ENCODE results near the gene C18orf63.

The C18orf63 gene

DNA sequence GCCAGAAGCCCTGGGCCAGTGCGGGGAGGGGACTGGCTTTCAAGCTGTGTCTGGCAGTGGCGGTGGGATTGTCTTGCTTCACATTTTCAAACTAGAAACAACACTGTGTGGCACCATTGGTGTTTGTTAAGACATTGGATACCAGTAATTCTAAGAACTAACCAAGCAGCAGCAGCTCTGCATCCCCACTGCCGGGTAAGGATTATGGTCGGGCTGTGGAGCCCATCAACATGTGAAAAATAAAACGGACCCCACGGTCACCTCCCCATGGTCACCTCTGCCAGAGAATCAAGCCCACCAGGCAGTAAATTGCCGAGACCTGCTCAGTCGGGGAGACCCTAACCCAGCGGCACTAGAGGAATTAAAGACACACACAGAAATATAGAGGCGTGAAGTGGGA lies 65.3 kb downstream of the C18orf63 start:
- no peak for DNase-seq

DNA sequence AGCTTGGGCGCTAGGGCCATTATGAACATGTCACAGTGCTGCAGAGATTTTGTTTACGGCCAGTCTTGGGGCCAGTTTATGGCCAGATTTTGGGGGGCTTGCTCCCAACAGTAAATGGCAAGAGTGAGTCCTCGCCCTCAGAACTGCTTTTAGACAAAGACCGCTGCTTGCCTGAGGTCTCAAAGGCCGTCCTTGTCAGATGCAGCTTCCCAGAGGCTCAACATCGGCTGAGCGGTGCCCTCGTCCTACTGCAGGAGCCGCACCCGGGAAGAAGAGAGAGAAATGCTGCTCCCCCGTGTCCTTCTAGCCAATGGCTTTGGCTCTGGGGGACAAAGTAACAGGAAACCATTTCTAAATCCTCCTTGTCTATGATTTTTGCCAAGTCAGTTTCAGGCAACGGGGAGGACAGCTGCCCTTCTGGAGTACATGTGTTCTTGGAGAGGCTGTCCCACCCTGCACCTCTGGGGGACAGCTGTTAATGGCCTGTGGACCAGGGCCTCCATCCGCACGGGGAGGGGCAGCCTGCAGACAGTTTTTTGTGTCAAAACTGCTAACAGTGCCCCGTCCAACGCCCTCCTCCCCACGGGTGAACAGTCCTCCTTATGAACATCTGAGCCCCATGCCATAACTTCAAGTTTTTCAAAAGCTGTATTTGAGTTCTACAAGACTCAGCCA lies 66.1 kb downstream of the C18orf63 start:
- no peak for DNase-seq

DNA sequence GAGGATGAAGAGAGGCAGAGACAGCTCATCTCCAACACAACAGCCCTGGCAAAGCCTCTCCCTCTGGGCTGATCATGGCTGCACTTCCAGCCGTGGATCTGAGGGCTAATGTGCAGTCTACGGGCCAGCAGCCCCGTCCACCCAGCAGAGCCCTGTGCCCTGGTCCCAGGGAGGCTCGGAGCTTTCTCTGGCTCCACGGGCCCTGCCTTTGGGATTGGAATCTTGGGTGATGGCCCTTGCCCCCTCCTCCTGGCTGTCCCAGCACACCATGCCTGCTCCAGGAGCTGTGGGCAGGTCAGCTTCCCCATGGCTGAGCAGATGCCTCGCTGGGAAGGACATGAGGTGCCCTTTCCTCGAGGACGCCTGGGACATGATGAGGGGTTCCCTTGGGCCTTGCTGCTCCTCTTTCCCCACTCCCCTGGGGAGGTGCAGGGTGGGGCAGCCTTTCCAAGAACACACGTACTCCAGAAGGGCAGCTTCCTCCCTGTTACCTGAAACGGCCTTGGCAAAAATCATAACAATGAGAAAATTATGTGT lies 66.9 kb downstream of the C18orf63 start:
- DNase-seq = no peak

DNA sequence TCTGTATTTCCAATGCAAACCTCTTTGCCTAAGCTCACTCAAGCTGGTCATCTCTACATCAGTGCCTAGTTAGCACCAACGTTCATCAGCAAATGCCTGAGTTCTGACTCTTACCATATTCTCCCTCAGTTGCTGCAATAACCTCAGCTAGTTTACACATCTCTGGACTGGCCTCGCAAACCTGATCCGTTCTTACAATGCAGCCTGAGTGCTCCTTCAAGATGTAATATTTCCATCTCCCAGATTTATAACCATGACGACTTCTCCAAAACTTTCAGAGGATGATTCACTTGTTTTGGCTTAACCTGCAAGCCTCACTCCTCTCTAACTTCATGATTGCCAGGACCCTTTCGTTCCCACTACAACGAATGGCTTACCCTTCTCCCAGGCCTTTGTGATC lies 71.7 kb downstream of the C18orf63 start:
- no peak for DNase-seq

DNA sequence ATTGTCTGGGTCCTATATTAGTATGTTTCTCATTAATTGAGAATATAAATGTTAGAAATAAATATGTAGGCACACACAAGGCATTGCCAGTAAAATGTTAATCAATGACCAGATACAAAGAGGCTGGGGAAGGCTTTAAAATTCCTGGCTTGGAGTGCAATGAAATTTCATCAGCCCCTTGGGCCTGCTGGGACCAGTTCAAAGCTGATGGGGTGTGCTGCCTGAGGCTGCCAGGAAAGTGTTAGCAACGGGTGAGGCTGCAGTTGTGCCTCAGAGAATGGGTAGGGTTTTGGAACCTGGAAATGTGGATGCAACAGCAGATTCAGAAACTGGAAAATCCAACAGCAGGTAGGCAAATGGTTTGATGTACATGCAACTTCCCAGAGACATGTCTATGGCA lies 72.6 kb downstream of the C18orf63 start:
- no peak for DNase-seq

DNA sequence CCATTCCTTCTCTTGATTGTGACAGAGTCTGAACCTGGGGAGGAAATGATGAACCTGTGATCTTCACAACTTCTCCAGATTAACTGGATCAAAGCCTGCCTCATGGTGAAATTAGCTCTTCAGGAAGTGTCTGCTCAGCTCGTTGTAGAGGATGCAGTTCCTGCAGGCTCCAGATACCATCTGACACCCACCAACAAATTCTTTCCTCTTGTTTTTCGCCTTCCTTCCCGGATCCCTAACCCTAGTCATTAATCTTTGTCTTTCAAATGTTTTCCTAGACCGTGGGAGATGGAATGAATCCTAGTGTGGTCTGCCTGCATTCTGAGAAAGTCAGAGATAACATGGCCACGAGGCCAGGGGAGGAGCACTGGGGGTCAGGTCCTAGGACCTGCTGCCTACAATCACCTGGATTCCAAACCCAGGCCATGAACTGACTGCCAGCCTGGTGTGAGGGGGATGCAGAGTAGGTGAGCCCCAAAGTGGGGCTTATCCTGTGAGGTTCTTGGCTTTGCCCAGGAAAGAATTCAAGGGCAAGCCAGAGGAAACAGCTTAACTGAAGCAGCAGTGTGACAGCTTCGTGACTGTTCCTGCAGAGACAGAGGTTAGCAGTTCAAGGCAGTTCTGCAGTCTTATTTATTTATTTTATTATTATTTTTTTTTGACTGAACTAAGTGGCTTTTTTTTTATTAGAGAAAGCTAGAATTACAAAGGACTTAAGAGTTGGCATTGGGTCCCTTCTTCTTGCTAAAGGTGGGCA lies 73.7 kb downstream of the C18orf63 start:
- DNase-seq = peak in 1 of 4 experiments; percentile 8

DNA sequence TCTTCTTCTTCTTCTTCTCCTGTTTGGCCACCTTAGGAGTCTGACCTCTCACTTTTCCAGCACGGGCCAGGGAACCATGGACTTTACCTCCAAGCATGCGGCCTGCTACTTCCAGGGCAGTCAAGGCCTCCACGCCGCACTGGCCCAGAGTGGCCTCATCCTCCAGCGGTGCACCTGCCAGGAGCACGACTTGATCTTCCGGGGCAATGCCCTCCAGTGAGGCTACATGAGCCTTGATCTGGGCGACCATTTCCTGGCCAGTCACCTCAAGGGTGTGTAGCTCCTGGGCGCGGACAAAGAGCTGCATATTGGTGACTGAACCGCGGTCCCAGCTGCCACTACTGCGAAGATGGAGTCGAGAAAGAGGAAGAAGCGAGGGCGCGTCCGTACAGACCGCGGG lies 74.4 kb downstream of the C18orf63 start:
- DNase-seq = no peak

DNA sequence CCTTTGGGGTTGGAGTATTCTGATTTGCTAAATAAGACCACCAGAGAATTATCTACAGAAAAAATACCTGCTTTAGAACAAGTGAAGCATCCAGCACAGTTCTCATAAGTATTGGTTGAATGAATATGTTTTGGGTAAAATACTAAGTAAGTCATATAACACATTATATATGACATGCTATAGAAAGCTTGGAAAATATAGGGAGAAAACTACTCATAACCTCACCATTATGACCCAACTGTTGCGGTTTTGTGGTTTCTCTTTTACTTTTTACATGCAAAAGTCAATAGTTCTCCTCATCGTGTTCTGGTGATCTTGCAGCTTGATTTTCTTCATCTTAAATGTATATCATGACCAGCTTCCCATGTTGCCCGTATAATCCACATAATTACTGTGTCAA lies 75.3 kb downstream of the C18orf63 start:
- DNase-seq = peak in 2 of 4 experiments; percentile 40 to 42

DNA sequence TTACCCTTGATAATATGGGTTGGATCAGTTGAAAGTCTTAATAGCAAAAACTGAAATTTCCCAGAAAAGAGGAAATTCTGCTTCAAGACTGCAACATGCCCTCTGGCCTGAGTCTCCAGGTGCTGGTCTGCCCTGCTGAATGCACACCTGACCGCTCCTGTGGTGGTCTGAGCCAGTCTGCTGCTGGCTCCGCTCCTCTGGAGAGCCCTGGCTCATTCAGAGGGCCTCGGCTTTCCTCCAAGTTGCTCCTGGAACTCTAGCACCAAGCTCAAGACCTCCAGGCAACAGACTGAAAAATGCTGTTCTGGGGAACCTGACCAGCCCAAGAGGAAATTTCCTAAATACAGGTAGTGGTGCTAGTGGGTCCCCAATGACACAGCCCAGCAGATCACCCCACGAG lies 76.7 kb downstream of the C18orf63 start:
- DNase-seq = no peak

DNA sequence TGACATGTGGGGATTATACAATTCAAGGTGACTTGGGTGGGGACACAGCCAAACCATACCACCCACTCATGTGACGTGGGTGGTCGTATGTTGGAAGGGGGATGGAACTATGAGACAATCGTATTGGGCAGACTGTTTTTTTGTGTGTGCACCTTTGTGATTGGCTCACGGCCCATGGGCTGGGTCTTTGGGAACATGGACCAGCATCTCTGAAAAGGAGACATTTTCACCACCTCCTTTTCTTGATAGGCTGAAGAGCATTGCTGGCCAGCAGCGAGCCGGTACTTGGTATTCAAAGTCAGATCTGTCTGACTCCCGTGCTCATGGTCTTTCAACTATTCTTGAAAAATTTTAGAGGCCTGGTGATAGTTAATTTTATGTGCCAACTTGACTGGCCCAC lies 79.4 kb downstream of the C18orf63 start:
- DNase-seq = no peak

DNA sequence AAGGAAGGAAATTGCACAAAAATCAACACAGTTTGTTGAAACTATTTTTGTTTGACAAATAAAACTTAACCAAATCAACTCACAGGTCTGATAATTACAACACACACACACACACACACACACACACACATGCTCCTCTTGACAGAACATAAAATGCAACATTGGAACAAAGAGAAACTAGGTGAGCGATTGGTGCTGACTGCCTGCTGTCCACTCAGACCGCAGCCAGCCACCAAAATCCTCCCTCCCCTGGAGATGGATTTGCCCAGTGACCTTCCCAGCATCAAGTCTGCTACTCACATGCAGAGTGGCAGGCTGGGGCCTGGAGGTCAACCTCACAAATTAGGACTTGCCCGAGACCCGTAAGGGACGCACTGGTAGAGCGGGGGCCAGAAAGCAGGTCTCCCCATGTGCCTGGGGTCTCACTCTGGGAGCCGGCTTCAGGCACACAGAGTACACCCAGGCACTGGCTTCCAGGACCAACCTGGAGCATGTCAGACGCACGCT lies 80.1 kb downstream of the C18orf63 start:
- no peak for DNase-seq

DNA sequence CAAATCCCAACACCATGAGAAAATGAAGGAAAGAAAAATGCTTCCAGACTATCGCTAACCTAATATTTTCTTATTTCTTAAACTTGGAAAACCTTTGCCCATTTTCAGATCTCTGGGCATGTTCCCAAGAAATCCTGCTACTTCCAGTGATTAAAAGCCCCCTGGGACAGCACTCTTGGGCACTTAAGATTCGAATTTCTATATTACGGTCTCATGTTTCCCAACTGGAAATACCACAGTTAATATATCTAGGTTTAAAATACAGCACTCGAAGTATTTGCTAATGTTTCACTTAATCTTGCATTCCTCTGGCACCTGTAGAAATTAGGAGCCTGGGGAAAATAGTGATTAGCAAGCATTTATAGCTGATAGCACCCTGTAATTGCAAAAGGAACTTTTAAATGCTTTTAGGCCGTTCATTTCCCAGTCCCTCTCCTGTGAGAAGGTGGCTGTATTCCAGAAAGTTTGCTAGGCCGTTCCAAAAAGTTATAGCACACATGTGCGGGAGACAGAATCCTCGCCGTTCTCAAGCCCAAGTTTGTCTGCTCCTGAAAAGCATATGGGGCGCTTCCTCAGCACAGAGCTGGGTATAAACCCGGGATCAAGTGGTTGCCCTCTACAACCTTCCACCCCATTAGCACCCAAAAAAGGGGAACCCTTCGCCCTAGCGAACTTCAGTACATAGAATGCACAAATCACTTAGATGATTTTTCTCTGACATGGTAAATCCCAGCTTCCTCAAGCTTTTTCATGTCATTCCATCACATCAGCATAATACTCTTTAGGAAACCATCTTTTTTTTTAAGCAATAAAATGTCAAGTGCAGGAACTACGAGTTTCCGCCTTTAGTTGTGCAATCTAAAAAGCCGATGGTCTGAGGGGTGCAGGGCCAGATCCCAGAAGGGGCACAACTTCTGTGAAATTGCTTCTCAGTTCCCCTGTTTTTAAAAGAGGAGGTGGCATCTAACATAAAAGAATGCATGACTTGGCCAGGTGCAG lies 80.8 kb downstream of the C18orf63 start:
- DNase-seq = peak; percentile 15 to 76 (median 61)

DNA sequence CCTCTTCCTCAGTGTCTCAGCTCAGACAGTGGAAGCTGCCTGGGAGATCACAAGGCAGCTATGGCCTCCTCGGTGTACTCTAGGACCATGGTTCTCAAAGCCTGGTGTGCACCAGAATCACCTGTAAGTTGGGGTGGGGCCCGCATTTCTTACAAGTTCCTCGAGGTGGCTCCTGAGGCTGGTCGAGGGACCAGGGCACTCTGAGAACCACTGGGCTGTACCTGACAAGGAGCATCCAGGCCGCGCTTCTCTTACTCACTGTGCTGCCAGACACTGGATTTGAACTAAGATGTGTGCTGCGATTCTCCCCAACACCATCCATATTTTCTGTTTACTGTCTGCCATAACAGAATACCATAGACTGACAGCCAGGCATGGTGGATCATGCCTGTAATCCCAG lies 81.9 kb downstream of the C18orf63 start:
- no peak for DNase-seq

DNA sequence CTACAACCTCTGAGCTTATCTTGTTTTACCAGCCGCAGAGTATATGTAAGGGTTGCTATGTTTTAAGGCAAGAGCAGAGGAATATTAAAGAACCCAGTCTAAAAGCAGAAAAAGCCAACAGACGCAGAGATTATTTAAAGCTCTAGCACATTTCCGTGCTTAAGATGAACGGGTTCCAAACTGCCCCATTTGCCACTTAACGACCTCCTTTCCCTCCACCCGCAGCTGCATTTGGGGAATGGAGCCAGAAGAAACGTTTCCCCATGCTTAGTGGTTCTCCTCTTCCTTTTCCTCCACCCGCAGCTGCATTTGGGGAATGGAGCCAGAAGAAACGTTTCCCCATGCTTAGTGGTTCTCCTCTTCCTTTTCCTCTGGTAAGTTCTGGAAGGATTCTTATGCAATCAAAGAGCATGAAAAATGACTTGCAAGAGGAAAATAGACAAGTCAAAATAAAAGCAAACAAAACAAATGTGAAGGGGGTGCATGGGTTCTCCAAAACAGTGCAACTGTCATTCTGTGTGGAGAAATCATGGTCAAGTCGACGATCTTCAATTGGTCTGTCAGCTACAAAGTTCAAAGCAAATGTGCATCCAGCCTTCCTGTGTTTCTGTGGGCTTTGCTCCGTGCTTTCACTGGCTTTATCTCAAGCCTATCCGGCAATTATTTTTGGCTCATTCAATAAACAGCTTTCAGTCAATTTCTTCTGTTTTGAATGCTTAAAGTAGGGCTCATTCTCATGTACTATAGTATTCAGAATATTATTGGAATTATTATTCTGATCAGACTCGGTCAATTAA lies 83.7 kb downstream of the C18orf63 start:
- DNase-seq = peak; percentile 7 to 58 (median 50)

DNA sequence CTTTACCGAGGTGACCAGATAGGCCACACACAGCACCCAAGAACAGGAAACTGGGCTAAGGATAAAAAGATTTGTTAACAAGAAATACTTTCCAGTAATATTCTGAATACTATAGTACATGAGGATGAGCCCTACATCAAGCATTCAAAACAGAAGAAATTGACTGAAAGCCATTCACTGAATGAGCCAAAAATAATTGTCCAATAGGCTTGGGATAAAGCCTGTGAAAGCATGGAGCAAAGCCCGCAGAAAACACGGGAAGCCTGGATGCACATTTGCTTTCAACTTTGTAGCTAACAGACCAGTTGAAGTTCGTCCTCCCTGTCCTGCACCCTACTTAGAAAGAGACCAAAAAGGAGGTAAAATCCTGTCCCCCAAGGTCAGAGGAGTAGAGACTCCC lies 85.2 kb downstream of the C18orf63 start:
- no peak for DNase-seq

DNA sequence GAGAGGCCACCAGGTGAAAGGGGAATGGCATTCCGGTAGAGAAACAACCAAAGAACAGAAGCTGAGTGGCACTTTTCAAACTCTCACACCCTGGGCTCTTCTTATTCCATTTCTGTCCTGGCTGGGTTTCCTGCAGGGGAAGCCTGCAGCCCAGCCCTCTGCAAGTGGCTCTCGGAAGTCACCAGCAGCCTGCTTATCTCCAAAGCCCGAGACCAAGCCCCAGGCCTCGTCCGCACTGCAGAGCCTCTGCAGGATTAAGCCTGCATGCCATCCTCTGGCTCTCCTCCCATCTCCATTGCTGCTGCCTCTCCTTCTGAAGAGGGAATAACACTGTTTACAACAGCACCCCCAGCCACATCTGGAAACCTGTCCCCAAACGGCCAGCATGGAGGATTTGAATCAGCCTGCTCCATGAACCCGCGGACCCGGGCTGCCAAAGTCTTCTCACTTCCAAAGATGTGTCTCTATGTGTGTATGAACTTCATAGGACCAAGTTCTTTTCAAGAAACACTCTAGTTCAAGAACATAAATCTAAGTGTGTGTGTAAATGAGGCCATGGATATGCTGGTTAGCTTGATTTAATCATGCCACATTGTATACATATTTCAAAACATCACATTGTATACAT lies 87.3 kb downstream of the C18orf63 start:
- no peak for DNase-seq

DNA sequence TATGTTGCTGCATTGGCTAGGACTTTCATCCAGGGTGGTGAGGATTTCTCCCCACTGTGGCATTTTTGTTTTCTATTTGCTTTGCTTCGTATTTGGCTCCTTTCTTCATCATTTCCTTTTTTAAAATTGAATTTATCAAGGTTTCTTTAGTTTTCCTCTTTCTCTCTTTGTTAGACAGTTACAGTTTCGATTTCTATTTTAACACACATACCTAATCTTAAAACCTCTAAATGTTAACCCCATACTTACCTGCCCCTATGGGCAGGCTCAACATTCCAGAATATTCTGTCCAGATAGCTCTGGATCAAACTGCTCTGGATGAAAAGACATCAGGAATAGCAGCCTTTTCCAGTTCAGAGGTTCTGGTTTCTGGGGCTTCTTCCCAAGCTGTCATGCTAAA lies 92.2 kb downstream of the C18orf63 start:
- DNase-seq = no peak
